ENCODE measurements around the gene LPCAT2. TPM values are rescaled to one million over a fixed set of nuclear protein-coding genes. Genes with fewer than 3 reads are reported as not detected.

Gene LPCAT2
- total RNA-seq, 1 experiment from 2014 or later, result 10.0 TPM

DNA sequence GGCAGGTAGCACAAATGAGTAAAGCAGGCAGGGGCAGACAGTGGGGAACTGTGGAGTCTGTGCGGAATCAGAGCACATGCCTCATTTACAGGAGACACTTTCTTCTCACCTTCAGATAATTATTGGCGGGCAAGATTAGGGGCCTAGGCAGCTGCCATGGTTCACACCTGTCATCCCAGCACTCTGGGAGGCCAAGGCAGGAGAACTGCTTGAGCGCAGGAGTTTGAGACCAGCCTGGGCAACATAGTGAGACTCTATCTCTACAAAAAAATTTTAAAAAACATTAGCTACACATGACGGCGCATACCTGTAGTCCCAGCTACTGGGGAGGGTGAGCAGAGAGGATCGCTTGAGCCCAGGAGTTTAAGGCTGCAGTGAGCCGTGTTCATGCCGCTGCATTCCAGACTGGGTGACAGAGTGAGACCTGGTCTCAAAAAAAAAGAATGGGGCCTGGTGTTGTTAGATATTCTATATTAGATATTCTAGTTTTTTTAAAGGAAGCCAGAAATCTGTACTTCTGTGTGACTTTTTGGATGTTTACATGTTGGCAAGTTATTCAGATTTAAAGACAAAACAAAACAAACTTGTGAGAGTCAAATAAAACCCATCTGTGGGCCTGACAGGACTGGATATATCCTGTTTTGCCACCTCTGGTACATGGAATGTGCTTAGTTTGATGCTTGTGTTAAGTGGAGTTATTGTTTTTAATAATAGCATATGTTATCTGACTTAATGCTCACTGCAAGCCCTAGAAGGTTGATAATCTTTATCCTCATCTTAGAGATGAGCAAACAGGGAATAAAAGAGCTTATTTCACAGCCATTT is 4.9 kb upstream of the LPCAT2 start:
- no peak for DNase-seq (ENCODE audit: low spot score)

DNA sequence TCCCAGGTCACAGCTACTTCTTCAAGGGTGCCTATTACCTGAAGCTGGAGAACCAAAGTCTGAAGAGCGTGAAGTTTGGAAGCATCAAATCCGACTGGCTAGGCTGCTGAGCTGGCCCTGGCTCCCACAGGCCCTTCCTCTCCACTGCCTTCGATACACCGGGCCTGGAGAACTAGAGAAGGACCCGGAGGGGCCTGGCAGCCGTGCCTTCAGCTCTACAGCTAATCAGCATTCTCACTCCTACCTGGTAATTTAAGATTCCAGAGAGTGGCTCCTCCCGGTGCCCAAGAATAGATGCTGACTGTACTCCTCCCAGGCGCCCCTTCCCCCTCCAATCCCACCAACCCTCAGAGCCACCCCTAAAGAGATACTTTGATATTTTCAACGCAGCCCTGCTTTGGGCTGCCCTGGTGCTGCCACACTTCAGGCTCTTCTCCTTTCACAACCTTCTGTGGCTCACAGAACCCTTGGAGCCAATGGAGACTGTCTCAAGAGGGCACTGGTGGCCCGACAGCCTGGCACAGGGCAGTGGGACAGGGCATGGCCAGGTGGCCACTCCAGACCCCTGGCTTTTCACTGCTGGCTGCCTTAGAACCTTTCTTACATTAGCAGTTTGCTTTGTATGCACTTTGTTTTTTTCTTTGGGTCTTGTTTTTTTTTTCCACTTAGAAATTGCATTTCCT is 3.4 kb upstream of the LPCAT2 start:
- no peak for DNase-seq (ENCODE audit: low spot score)

DNA sequence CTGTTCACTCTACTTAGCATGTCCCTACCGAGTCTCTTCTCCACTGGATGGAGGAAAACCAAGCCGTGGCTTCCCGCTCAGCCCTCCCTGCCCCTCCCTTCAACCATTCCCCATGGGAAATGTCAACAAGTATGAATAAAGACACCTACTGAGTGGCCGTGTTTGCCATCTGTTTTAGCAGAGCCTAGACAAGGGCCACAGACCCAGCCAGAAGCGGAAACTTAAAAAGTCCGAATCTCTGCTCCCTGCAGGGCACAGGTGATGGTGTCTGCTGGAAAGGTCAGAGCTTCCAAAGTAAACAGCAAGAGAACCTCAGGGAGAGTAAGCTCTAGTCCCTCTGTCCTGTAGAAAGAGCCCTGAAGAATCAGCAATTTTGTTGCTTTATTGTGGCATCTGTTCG is 2.8 kb upstream of the LPCAT2 start:
- no peak for DNase-seq (ENCODE audit: low spot score)

DNA sequence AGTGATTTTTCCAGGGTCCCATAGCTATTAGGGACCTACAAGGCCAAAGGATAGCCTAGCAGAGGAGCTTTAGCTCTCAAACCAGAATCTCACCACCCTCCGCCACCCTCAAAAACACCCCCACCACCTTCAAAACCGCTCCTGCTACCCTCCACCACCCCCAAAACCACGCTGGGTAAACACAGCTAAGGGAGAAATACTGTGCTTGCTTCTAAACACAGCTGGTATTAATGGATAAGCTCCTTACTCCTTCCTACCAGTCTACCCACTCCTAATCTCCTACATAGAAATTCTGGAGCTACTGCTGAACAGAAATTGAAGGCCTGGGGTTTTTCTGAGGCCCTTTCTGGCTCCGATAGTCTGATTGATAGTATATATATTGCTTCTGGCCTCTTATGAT is 2.2 kb upstream of the LPCAT2 start:
- DNase-seq (ENCODE audit: low spot score), result no peak

DNA sequence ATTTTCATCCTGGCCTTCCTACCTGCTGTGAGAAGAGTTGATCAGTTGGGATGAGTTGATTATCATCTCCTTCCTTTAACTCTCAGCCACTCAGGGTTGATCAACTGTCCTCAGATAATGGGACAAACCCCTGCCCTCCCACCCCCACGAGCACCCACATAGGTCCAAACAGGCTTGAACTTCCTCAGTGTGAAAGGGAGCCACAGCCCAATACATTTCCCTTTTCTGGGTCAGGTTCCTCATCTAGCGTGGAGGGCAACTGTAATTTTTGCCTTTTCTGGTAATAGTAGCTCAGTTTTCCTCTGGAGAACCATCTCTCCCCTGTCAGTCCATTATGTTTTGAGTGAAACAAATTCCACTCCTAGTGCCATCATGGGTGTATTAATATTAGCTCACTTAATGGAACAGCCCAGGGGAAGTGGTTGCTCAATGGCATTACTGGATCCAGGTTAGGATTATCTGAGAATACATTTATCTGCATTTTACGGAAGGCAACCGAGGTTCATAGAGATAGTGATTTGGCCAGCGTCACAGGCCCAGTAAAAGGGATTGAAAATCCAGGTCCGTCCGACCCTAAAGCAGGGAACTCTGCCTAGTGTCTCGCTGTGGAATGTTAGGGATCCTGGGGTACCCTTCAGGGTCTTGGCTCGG is 476 bp upstream of the LPCAT2 start:
- no peak for DNase-seq (ENCODE audit: low spot score)

DNA sequence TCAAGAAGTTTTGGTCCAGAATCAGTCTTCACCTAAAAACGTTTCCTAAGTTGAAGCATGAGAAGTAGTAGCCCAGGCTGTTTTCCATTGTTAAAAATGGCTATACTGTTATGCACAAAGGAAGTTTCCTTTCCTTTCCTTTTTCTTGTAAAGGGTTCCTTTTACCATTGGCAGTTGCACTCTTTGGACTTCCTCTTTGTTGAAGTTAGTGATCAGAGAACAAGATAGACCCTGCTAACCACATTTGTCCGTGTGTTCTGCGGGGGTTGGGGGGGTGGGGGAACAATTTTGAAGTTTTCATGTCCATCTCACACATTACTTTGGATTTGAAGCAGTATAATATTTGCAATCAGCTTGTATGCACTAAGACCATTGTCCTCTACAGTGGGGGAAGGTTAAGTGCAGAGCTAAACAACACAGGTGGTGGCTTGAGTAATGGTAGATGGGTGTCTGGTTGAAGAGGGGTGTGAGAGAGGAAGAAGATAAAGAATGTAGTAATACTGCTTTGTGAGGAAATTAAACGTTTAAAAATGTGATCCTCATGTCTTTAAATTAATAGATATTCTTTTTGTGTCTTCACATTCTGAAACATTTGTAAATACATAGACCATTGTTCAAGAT is 1.4 kb downstream of the LPCAT2 start:
- DNase-seq (ENCODE audit: low spot score), result no peak

DNA sequence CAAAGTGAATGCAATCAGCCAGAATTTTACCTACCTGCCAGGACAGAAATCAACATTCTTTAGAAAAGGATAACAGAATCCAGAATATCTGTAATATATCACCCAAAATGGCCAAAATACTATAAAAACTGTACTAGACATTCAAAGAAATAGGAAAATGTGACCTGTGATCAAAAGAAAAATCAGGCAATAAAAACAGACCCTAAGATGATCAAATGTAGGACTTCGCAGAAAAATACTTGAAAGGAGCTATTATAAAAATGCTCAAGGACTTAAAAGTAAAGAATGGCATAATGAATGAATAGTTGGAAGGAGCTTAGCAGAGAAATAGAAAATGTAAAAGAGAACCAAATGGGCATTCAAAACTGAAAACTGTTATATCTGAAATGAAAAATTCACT is 4.1 kb downstream of the LPCAT2 start:
- DNase-seq (ENCODE audit: low spot score), result no peak

DNA sequence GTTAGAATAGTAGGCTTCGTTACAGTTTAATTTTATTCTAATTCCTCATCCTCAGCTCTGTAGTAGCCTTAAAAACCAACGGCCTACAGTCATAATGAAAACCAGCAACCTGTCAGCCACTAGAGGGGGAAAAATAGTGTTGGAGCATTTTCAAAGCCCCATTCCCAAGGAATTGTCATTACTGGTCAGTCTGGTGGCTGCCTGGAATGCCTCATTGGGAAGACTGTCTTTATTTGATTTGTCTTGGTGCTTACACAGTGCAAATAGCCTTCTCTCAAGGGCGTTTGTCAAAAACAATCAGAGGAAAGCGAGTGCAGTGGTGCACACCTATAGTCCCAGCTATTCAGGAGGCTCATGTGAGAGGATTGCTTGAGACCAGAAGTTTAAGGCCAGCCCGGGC is 4.7 kb downstream of the LPCAT2 start:
- no peak for DNase-seq (ENCODE audit: low spot score)

DNA sequence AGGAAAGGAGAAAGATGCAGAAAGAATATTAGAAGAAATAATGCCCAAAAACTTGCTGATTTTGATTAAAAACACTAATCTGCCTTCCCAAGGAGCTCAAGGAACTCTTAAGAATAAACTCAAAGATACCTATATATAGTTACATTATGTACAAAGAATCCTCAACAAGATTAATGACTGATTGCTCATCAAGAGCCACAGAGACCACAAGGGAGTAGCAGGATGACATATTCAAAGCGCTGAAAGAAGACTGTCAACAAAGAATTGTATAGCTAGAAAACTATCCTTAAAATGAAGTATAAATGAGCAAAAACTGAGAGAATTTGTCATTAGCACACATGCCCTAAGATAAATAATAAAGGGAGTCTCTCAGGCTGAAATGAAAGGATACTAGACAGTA is 6.2 kb downstream of the LPCAT2 start:
- DNase-seq (ENCODE audit: low spot score), result no peak

DNA sequence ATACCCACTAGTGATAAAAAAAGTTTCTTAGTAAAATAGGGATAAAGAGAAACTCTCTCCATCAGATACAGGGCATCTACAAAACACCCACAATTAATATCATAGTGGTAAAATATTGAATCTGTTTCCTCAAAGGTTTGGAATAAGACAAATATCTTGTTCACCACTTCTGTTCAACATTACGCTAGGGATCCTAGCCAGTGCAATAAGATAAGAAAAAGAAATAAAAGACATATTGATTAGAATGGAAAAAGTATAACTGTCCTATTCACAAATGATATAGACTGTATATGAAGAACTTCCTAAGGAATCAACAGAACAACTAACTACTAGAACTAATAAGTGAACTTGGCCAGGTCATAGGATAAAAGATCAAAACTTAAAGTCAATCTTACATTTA is 12.9 kb downstream of the LPCAT2 start:
- no peak for DNase-seq (ENCODE audit: low spot score)

DNA sequence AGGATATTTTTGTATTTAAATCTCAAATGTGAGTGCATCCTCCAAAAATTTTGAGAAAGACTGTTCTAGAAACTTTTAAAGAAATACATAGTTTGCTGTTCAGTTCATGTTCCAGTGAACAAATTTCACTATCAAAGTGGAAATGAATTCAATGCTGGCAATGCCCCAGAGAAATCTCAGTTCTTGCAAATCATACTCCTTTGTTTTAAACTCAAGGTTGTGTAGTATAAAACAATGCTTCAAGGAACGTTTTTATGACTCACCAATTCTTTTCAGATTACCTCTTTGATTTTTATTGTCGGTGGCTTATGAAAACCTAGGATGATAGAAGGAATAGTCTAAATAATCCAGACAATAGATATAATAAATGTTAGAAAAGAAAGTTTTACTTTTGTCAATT is 17.6 kb downstream of the LPCAT2 start:
- DNase-seq (ENCODE audit: low spot score), result no peak

DNA sequence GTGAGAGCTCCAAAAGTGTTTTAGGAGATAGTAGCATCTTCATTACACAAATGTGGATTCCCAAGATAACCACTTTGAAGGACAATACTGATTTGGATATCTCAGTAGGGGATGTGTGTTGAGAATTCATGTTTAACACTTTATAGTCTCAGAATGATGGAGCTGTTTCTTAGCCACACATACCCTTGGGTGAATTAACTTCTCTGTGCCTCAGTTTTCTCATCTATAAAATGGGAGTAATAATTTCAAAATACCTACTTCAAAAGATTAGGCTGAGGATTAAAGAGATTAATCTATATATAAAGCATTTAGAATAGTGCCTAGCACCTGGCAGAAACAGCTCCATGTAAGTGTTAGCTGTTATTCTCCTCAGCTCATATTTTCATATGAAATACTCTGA is 19.0 kb downstream of the LPCAT2 start:
- no peak for DNase-seq (ENCODE audit: low spot score)

DNA sequence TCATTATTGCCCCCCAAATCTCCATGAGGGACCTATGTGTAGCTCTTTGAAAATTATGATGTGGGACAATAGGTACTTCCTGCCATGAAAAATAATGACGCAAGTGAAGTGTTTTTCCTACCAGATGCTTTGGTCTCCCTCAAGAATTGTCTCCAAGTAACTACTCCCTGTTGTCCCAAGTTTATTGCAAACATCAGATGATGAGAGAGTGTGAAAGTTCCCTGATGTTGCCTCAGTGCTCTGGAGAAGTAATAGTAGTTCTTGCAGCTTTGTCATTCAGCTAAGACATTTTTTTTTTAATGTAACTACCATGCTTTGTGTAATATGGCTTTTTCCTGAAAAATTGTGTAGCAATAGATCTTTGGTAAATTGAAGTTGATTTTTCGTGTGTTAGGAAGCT is 20.1 kb downstream of the LPCAT2 start:
- no peak for DNase-seq (ENCODE audit: low spot score)

DNA sequence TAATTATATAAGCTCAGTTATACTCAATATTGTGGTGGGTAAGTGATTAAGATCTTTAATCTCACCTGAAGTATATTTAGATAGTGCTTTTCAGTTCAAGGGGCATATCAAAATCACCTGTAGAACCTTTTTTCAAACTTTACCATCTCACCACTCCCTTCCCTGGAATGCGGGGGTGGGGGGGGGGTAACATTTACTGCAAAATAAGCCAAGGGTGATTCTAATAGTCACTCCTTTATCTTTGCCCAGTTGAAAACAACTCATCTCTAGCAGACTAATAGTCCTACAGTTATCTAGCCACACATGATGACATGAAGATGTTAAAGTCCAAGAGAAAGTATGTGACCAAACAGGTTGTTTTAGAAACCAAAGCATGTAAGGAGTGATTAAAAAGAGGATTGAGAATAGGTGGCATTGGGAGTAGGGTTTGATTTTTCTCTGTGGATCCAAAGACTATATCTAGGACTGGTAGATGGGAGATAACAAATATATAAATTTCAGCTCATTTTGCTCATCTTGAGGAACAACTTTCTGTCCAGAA is 21.5 kb downstream of the LPCAT2 start:
- DNase-seq (ENCODE audit: low spot score), result no peak

DNA sequence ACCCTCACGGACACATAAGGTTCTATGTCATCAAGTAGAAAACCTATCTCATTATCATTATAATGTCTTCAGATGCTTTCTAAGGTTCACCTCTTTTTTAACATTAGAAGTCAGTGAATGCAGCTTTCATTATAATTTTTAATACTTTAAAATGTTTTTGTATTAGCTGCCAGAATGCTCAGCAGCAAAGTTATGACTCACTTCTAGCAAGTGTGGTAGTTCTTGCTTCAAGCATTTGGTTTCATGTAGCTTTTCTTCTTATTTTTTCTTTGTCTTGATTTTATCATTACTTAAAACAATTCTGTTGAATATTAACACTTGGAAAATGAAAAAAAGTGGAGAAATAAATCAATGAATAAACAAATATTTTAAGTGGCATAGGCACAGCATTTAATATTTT is 23.4 kb downstream of the LPCAT2 start:
- no peak for DNase-seq (ENCODE audit: low spot score)

DNA sequence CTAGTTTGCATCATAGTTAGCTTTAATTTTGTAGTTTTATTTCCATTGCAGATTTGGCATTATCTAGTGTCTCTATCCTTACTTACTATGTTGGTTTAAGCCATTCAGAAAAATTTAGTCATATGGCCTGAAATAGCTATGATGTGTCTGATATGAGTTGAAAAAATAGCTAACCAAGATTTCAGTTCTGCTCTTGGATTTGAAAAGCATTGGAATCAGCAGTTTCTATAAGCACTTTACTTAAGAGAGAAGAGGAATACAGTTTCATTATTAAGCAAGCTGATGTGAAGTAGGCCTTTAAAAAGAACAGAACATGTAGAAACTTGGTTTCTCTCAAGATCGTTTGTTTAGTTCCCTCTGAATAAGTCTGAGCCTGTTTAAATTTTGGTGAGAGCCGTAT is 25.9 kb downstream of the LPCAT2 start:
- DNase-seq (ENCODE audit: low spot score), result no peak

DNA sequence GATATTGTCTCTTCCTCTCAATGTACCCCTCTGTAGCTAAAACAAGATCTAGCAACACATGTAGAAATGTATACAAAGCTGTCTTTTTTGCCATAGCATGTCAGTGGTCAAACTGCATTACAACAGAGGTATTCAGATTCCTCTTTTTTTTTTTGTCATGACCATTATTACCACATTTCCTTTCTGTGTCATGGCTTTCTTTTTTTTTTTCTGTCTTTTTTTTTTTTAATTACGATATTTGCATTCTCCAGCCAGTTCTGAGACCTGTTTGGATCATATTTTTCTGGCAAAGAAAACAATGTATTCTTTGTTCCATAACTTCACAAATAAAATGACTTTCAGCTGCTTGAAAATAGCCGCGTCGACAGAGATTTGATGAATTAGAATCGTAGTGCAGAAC is 30.2 kb downstream of the LPCAT2 start:
- no peak for DNase-seq (ENCODE audit: low spot score)

DNA sequence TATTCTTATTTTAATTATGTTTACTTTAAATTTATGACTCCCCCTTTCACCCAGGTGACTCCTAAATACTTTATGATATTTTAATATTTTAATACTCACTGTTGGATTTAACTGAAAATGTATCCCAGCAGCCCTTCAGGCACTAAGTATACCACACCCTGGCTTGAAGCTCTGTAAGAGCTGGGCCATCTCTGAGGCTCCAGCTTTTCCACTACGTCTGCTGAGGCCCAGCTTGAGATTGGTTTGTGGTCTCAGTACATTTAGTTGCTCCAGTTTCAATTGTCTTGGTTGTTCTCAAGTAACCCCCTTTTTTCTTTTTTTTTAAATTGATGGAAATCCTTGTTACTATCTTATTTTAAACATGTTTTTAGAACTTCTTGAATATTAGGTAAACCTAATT is 30.6 kb downstream of the LPCAT2 start:
- no peak for DNase-seq (ENCODE audit: low spot score)

DNA sequence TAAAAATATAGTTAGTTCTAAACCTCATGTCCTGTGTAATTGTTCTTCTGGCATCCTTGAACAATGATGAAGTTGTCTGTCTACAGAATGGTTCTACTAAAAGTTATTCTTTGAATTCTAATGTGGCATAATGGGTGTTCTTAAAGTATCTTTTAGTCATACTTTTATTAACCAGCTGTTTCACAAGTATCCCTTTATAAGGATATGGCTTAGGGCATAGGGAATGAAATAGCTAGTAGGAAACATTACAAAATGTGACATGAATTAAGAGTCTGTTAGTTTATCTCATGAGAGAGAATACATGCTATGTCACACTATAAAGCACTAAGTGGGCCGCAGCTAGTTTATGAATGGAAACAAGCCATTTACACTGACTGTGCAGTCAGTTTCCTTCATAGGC is 31.3 kb downstream of the LPCAT2 start:
- DNase-seq (ENCODE audit: low spot score), result no peak

DNA sequence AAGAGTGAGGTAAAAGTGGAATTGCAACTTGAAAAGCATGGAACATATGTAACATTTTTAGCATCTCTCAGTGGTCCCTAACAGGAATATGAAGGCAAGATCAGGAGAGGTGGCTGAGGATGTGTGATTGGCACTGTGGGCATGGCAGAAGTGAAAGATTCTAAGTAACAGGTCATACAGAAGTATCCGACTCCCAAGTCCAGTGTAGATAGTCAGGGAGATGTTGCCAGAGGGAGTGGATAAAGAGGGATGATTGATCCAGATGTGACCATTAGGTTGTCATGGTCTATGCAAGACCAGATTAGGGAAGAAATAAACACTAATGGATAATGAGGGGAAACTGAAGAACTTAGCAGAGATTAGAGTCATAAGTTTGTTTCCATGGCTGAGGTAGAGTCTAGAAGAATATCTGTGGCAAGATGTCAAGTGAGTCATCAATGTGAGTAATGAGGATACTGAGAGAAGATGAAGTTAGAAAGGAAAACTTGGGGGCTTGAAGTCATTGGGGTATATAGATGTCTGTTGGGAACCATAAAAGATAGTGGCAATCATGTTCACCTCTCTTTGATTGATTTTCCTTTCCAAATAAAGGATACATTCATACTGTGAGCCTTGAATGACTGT is 33.7 kb downstream of the LPCAT2 start:
- peak; percentile 11 for DNase-seq (ENCODE audit: low spot score)

DNA sequence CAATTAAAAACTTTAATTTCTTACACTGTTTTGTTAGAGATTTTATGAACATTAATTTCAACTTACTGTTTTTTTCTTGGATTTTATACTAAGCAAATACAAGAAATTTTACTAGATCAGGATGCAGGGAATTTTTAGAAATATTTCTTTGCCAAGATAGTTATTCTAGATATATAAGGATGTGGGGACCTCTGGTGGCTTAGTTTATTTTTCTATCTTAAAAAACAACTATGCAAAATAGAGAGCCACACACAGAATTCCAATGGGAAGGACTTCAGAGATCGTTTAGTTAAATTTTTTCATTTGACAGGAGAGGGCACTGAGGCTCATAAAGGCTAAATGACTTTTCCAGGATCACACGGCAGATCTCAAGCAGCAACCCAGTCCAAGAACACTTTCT is 34.6 kb downstream of the LPCAT2 start:
- peak; percentile 4 for DNase-seq (ENCODE audit: low spot score)

DNA sequence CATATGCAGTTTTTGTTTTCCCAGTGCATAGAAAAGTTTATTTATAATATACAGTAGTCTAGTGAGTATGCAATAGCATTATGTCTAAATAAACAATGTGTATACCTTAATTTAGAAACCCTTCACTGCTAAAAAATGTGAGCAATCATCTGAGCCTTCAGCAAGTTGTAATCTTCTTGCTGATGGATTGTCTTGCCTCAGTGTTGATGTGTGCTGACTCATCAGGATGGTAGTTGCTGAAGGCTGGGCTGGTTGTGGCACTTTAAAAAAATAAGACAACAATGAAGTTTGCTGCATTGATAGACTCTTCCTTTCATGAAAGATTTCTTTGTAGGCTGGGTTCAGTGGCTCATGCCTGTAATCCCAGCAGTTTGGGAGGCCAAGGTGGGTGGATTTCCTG is 43.7 kb downstream of the LPCAT2 start:
- no peak for DNase-seq (ENCODE audit: low spot score)
